Endothelial cell of umbilical vein (primary cell): ENCODE measurements around the gene NDUFA8.

Experiments used
- CTCF ChIP-seq, 2 donors: IDR thresholded peaks; 1 replicate in 1 of 2; 2 replicates in 1 of 2; pipeline ENCODE4 v1.5.1; 2011; ENCODE audit warnings: low read length in 2 of 2, mild to moderate bottlenecking in 2 of 2, moderate library complexity in 2 of 2, control low read depth in 1 of 2, inconsistent platforms in 1 of 2, low read depth in 1 of 2; ENCODE audit not compliant: insufficient read depth in 1 of 2; ENCODE audit errors: extremely low read depth in 1 of 2
- EZH2 ChIP-seq: IDR thresholded peaks from 2 replicates; pipeline ENCODE4 v1.6.1; 2012; ENCODE audit warnings: borderline replicate concordance, low read depth, mild to moderate bottlenecking, moderate library complexity, low read length, inconsistent platforms; ENCODE audit not compliant: severe bottlenecking
- FOS ChIP-seq: IDR thresholded peaks from 2 replicates; pipeline ENCODE4 v1.6.1; 2011; ENCODE audit warnings: mild to moderate bottlenecking, low read length, moderate library complexity, borderline replicate concordance; ENCODE audit not compliant: insufficient read depth
- GATA2 ChIP-seq: IDR thresholded peaks from 2 replicates; pipeline ENCODE4 v1.7.0; 2011; ENCODE audit warnings: low read depth, mild to moderate bottlenecking, moderate library complexity, mixed read lengths, low read length; ENCODE audit not compliant: insufficient read length, insufficient read depth
- POLR2A ChIP-seq: IDR thresholded peaks from 2 replicates; pipeline ENCODE4 v1.6.1; 2012; ENCODE audit warnings: low read depth, mild to moderate bottlenecking, control low read depth, low read length
- POLR2AphosphoS5 ChIP-seq: IDR thresholded peaks from 2 replicates; pipeline ENCODE4 v1.6.1; 2012; ENCODE audit warnings: low read depth, mild to moderate bottlenecking, control low read depth, low read length, moderate library complexity; ENCODE audit not compliant: insufficient read depth
- TF ChIP-seq, protein P1 (sequence below): IDR thresholded peaks from 2 replicates; pipeline ENCODE4 v1.6.1; 2011; ENCODE audit not compliant: insufficient read depth, insufficient read length

- TF ChIP-seq POLR2A, result no peak
- no peak for TF ChIP-seq EZH2
- no peak for TF ChIP-seq POLR2AphosphoS5
- TF ChIP-seq CTCF (IDR thresholded peaks at IDR 0.05; ENCODE audit: extremely low read depth in 1 of 2, insufficient read depth in 1 of 2, low read depth in 1 of 2, low read length in 2 of 2), result no peak
- TF ChIP-seq, protein P1, sequence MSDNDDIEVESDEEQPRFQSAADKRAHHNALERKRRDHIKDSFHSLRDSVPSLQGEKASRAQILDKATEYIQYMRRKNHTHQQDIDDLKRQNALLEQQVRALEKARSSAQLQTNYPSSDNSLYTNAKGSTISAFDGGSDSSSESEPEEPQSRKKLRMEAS, result no peak
- TF ChIP-seq FOS, result no peak
- TF ChIP-seq GATA2, result no peak
Measured at GRCh38 chr9:122179054-122179689, 19.6 kb upstream of the NDUFA8 start.
